Activated CD4-positive, alpha-beta T cell treated with anti-CD3 and anti-CD28 coated beads, Interleukin-2, amount 10 ng/mL, durations not matched to agents 7 days and 5 days (primary cell): ENCODE data around the gene CASK. TPM values are rescaled to one million over a fixed set of nuclear protein-coding genes. Genes with fewer than 3 reads are reported as not detected.

ENCODE experiments used
- CTCF ChIA-PET: fragments of 350-600 bp; sonication (Branson Sonifier 250); formaldehyde crosslinking; loops from one replicate; lab custom pipeline; 2021; ENCODE audit warnings: antibody characterized with exemption; lab: Charles Lee
- POLR2A ChIA-PET: fragments of 350-600 bp; sonication (Branson Sonifier 250); formaldehyde crosslinking; loops from one replicate; lab custom pipeline; 2021; ENCODE audit warnings: antibody characterized with exemption; lab: Charles Lee
- DNase-seq: peaks from one replicate; pipeline ENCODE4 v3.0.0-alpha.2; 2020
- H3K27ac Mint-ChIP-seq: one replicate; pipeline ENCODE4 v1.8.0; 2021; ENCODE audit warnings: mild to moderate bottlenecking, moderate library complexity, mixed read lengths
- H3K27me3 Mint-ChIP-seq: one replicate; pipeline ENCODE4 v1.8.0; 2021; ENCODE audit warnings: mixed read lengths
- H3K36me3 Mint-ChIP-seq: one replicate; pipeline ENCODE4 v1.8.0; 2021; ENCODE audit warnings: low read depth, mixed read lengths
- H3K4me1 Mint-ChIP-seq: one replicate; pipeline ENCODE4 v1.8.0; 2021; ENCODE audit warnings: mixed read lengths
- H3K4me3 Mint-ChIP-seq: one replicate; pipeline ENCODE4 v1.8.0; 2021; ENCODE audit warnings: mild to moderate bottlenecking, moderate library complexity, mixed read lengths
- H3K9me3 Mint-ChIP-seq: one replicate; pipeline ENCODE4 v1.8.0; 2021; ENCODE audit warnings: mixed read lengths
- total RNA-seq, 2 experiments: library from RNA; stranded (reverse); gene quantifications; one replicate each; pipeline ENCODE4 v1.2.3, GENCODE V29; 2021

The CASK gene
- total RNA-seq, 2 experiments from 2014 or later: 30.8 to 32.4 TPM

DNA sequence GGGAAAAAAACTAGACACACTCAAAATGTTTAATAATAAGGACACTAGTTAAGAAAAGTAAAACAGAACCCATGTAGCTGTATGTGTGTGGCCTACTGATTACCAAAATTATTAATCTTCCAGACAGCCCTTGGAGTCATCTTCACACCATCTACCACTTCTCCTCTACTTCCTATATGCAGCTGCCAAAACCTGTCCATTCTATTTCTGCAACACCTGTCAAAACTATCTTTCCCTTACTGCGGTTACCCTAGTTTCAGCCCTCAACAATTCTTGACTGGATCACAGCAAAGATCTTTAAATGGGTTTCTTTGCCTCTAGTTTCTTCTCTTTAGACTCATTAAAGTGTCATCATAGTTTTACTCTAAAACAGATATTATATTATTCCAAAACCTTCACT lies 126.8 kb downstream of the CASK start:
- Mint-ChIP-seq H3K4me3 (no peak overlapping the region), H3K9me3 (peaks cover 3% of the 10 kb centered on the region), H3K36me3 (peaks cover 7% of the 10 kb centered on the region), H3K27me3 (no peaks in the 10 kb centered on the region), H3K27ac (no peak overlapping the region), H3K4me1 (peaks cover 20% of the 10 kb centered on the region)
- no peak for DNase-seq
- CTCF ChIA-PET: interaction anchor here (0.6 kb wide), 1 partner anchor 361 kb away, joined by 5 read pairs; no protein-coding TSS in a partner anchor
- POLR2A ChIA-PET: no interaction called here

DNA sequence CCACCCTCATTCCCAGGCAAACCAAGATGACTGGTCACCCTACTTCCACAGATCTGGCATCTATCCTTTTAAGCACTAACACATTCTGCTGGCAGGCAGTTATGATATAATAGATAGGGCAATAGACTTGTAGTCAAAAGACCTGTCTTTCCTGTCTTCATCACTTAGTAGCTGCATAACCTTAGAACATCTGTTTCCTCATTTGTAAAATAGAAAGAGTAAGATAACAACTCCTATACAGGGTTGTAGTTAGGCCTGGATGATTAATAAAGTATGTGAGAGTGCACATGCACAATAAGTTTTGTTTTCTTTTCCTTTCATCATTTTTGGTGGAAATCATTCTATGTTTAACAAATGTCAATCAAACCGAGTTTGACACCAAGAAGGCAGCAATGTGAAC lies 127.3 kb downstream of the CASK start:
- H3K4me1 Mint-ChIP-seq: peaks cover 20% of the 10 kb centered on the region
- no peak for DNase-seq
- H3K27me3 Mint-ChIP-seq: no peaks in the 10 kb centered on the region
- POLR2A ChIA-PET: no interaction called here
- no peak overlapping the region for H3K4me3 Mint-ChIP-seq
- no peaks in the 10 kb centered on the region for H3K9me3 Mint-ChIP-seq
- H3K36me3 Mint-ChIP-seq: peaks cover 4% of the 10 kb centered on the region
- CTCF ChIA-PET: no interaction called here
- no peak overlapping the region for H3K27ac Mint-ChIP-seq

DNA sequence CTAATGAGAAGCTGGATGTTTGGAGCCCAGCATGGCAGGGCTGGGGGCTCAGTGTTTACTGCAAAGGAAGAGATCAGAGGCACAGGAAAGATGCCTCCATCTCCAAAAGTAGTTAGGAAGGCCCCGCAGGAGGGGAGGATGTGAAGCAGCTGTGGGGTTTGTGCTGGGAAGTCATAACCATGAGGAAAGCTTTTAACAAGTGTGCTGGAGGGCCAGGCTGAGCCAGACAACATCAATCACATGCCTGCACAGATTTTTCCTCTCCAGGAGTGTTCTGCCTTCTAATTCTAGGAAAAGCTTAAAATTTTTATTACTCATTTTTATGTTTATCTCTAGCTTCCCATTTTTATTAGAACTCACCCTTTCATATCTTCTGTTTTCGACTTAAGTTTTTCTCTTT lies 134.0 kb downstream of the CASK start:
- Mint-ChIP-seq H3K36me3 (peaks cover 9% of the 10 kb centered on the region), H3K27me3 (no peaks in the 10 kb centered on the region), H3K27ac (no peak overlapping the region), H3K4me1 (peaks cover 3% of the 10 kb centered on the region), H3K4me3 (no peak overlapping the region), H3K9me3 (no peaks in the 10 kb centered on the region)
- no peak for DNase-seq
- CTCF ChIA-PET: no interaction called here
- POLR2A ChIA-PET: no interaction called here

DNA sequence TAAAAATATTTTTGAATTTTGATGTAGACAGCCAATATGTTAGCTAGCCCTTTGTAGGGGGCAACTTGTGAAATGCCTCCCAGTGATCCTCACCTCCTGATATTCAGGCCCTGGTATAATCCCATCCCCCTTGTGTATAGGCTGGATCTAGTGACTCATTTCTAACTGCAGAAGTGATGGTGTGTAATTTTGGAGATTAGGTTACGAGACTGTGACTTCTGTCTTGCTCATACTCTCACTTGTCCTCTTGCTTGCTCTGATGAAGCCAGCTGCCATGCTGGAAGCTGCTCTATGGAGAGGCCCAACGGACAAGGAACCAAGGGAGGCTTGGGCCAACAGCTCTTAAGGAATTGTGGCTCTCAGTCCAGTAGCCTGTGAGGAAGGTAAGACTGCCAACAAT lies 137.7 kb downstream of the CASK start:
- Mint-ChIP-seq H3K36me3 (peaks cover 13% of the 10 kb centered on the region), H3K4me3 (no peak overlapping the region), H3K9me3 (no peaks in the 10 kb centered on the region), H3K4me1 (peaks cover 9% of the 10 kb centered on the region), H3K27me3 (no peaks in the 10 kb centered on the region), H3K27ac (no peak overlapping the region)
- ChIA-PET CTCF (interaction anchor here (0.8 kb wide), 1 partner anchor 10 kb away, joined by 3 read pairs; no protein-coding TSS in a partner anchor), POLR2A (no interaction called here)
- no peak for DNase-seq

DNA sequence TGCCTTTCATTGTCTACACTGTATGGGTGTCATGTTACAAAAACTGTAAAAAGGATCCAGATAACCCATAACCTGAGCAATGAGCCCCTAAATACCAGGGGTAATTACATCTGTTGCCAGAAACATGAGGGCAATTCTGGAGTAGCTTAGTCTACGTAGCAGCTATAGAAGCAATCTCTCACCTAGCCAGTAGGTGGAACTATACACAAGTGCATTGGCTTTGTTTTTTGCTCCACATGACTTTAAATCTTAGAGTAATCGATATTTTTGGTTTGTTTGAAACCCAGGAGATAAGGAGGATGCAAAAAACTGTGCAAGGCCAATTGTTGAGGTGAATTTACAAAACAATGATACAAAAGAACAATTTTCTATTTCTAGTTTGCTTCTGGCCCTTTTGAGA lies 141.9 kb downstream of the CASK start:
- Mint-ChIP-seq H3K4me3 (no peak overlapping the region), H3K27ac (no peak overlapping the region), H3K9me3 (no peaks in the 10 kb centered on the region), H3K27me3 (no peaks in the 10 kb centered on the region), H3K36me3 (peaks cover 10% of the 10 kb centered on the region), H3K4me1 (peaks cover 6% of the 10 kb centered on the region)
- ChIA-PET POLR2A (no interaction called here), CTCF (no interaction called here)
- DNase-seq: peak; percentile 20

DNA sequence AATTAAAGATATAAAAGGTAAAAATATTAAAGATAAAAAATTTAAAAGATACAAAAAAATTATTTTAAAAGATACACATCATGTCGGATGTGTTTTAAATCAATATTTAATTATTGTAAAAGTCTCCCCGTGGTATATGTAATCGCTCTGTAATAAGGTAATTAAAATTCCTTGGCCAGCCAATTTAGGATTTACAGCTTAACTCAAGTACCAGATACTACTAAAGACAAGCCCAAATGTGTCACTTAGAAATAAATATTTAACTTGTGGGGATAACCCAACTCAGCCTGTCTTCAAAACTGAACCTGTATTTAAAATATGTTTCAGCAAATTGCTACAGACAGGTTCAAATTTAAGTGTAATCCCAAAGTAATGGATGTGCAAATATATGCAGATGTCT lies 143.4 kb downstream of the CASK start:
- H3K4me1 Mint-ChIP-seq: peaks cover 6% of the 10 kb centered on the region
- no peaks in the 10 kb centered on the region for H3K27me3 Mint-ChIP-seq
- ChIA-PET CTCF (interaction anchor here (0.7 kb wide), 1 partner anchor 228 kb away, joined by 3 read pairs; no protein-coding TSS in a partner anchor), POLR2A (no interaction called here)
- peaks cover 5% of the 10 kb centered on the region for H3K36me3 Mint-ChIP-seq
- H3K4me3 Mint-ChIP-seq: no peak overlapping the region
- H3K27ac Mint-ChIP-seq: no peak overlapping the region
- no peaks in the 10 kb centered on the region for H3K9me3 Mint-ChIP-seq
- DNase-seq: no peak

DNA sequence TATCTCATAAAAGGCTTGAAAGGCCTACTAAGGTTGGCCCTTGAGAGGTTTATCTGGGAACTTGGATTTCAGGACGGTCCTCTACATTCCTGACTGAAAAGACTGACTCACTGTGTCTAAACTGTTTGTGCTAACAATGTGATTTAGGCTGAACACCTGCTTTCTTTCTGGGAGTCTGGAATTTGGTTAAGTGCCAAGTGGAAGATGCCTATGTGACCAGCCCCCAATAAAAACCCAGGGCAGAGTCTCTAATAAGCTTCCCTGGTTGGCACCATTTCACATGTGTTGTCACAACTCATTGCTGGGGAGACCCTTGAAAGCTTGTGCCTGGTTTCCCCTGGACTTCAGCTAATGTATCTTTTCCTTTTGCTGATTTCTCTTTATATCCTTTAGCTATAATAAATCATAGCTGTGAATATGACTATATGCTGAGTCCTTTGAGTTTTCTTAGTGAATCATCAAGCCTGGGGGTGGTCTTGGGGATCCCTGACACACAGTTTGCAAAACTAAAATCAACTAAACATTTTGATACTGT lies 144.3 kb downstream of the CASK start:
- CTCF ChIA-PET: interaction anchor here (0.7 kb wide), 1 partner anchor 227 kb away, joined by 3 read pairs; no protein-coding TSS in a partner anchor
- H3K4me3 Mint-ChIP-seq: no peak overlapping the region
- H3K27ac Mint-ChIP-seq: peak overlapping the region; percentile 5

DNA sequence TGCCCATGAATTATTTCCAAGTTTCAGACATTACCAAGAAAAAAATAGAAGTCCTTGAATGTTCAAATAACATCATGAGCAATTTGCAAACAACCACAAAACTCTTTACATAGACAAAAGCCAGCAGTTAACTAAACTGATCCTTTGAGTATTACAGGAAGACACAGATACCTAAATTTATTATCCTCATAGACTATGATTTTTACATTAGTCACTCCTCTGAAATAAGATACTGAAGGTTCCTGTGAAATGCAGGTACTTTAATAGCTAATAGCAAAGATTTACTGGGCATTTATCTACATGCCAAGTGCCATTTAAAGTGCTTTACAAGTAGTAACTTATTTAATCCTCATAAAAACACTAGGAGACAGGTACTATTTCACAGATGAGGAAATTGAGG lies 161.7 kb downstream of the CASK start:
- H3K27me3 Mint-ChIP-seq: no peaks in the 10 kb centered on the region
- ChIA-PET CTCF (no interaction called here), POLR2A (no interaction called here)
- no peak for DNase-seq
- no peaks in the 10 kb centered on the region for H3K9me3 Mint-ChIP-seq
- no peaks in the 10 kb centered on the region for H3K4me1 Mint-ChIP-seq
- H3K36me3 Mint-ChIP-seq: peaks cover 2% of the 10 kb centered on the region
- no peak overlapping the region for H3K27ac Mint-ChIP-seq
- no peak overlapping the region for H3K4me3 Mint-ChIP-seq

More for the DNA sequence above, 144.3 kb downstream of the CASK start:
- POLR2A ChIA-PET: no interaction called here
- no peaks in the 10 kb centered on the region for H3K27me3 Mint-ChIP-seq
- peaks cover 2% of the 10 kb centered on the region for H3K36me3 Mint-ChIP-seq
- peaks cover 4% of the 10 kb centered on the region for H3K4me1 Mint-ChIP-seq
- H3K9me3 Mint-ChIP-seq: no peaks in the 10 kb centered on the region
- no peak for DNase-seq

DNA sequence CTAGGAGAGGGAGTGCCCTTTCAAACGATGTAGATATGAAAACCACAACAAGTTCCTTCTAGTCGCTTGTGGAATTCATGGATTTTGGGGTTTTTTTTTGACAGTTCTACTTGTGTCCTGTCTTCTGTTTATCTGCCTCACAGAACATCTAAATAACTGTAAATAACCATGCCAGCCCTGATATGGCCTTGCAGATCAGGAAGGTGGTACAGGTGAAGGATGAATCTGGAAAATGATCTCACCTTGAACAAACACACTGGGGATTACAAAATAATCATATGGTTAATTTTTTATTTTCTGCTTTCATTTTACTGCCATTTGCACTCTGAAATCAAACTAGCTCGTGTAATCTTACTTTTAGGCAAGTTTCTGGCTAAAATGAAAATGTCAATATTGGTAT lies 162.2 kb downstream of the CASK start:
- H3K27ac Mint-ChIP-seq: no peak overlapping the region
- ChIA-PET POLR2A (no interaction called here), CTCF (interaction anchor here (0.6 kb wide), 1 partner anchor 394 kb away, joined by 3 read pairs; no protein-coding TSS in a partner anchor)
- H3K9me3 Mint-ChIP-seq: no peaks in the 10 kb centered on the region
- no peak for DNase-seq
- H3K4me1 Mint-ChIP-seq: no peaks in the 10 kb centered on the region
- peaks cover 2% of the 10 kb centered on the region for H3K36me3 Mint-ChIP-seq
- no peak overlapping the region for H3K4me3 Mint-ChIP-seq
- no peaks in the 10 kb centered on the region for H3K27me3 Mint-ChIP-seq

DNA sequence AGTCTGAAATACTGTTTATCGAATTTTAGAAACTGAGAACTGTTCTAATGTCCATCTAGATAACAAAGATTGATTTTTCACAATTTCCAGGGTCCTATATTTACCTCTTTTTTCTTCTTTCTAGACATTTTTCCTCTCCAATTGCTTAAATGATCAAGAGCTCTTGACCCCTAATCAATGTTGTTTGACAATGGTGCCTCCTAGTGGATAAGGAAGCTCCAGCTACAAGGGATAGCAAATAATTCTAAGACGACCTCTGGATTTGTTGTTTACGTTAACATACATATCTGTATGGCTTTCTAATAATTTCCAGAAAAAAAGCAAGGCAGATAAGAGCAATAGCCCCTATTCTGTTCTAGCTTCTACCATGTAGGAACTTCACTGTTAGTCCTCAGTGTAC lies 163.5 kb downstream of the CASK start:
- ChIA-PET POLR2A (no interaction called here), CTCF (interaction anchor here (1.0 to 2.1 kb wide), 5 partner anchors 10 to 211 kb away, joined by 3 to 5 read pairs (median 4); no protein-coding TSS in a partner anchor)
- H3K36me3 Mint-ChIP-seq: peaks cover 3% of the 10 kb centered on the region
- H3K27me3 Mint-ChIP-seq: no peaks in the 10 kb centered on the region
- H3K27ac Mint-ChIP-seq: no peak overlapping the region
- DNase-seq: peak; percentile 15
- no peak overlapping the region for H3K4me3 Mint-ChIP-seq
- H3K4me1 Mint-ChIP-seq: no peaks in the 10 kb centered on the region
- H3K9me3 Mint-ChIP-seq: no peaks in the 10 kb centered on the region

DNA sequence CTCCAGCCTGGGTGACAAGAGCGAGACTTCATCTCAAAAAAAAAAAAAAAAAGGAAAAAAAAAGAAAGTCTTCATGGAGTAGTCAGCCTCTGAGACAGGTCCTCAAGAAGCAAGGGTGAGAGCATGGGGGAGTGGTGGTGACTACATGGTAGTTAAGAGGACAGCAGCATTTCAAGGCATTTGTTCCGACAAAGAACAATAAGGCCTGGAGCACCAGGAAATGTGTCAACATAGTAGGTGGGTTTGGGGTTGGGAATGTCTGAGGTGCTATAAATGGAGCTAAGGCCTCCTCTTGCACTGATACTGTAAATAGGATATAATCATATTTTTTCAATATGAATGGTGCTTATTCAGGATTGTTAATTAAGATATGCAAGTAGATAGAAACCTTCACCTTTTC lies 165.0 kb downstream of the CASK start:
- Mint-ChIP-seq H3K4me1 (no peaks in the 10 kb centered on the region), H3K36me3 (peaks cover 4% of the 10 kb centered on the region), H3K27me3 (no peaks in the 10 kb centered on the region), H3K4me3 (no peak overlapping the region), H3K27ac (no peak overlapping the region), H3K9me3 (no peaks in the 10 kb centered on the region)
- no peak for DNase-seq
- ChIA-PET CTCF (no interaction called here), POLR2A (no interaction called here)

DNA sequence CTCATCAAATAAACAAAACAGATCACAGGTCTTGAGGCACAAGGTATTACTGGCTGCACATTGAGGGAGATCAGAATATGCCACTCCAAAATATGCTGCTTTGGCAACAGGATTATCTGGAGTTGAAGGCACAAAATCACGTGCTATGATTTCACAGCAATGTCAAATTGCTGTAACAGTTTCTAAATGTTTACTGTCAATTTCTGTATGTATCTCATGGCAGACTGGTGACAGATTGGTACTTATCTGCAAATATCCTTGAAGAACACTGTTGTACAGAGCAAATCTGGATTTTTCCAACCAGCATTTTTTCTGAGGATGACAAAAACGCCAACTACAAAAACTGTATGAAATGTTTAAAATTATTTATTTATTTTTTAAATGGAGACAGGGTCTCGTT lies 172.6 kb downstream of the CASK start:
- CTCF ChIA-PET: interaction anchor here (0.6 kb wide), 1 partner anchor 48 kb away, joined by 3 read pairs; no protein-coding TSS in a partner anchor
- peaks cover 4% of the 10 kb centered on the region for H3K36me3 Mint-ChIP-seq

DNA sequence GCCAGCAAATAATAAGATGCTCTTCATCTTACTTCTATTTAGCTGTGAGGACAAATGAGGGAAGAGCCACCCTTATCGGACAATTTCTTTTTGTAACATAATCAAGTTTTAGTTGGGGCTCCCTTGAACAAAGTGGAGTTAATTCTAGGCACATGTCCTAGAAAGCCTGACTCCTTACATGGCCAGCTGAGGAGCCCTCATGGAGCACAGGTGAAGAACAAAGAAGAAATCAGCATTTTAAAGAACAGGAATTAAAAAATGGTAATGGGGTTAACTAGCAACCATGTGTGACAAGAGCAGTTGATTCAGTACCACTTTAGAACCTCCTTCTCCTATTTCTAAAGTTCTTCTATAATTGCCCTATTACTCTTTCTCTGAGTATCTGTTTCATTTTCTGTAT lies 183.5 kb downstream of the CASK start:
- Mint-ChIP-seq H3K4me1 (peaks cover 20% of the 10 kb centered on the region), H3K9me3 (no peaks in the 10 kb centered on the region), H3K27ac (no peak overlapping the region), H3K4me3 (no peak overlapping the region), H3K27me3 (no peaks in the 10 kb centered on the region), H3K36me3 (peaks cover 13% of the 10 kb centered on the region)
- ChIA-PET CTCF (interaction anchor here (1.2 kb wide), 1 partner anchor 20 kb away, joined by 3 read pairs; no protein-coding TSS in a partner anchor), POLR2A (no interaction called here)
- DNase-seq: no peak

More for the DNA sequence above, 172.6 kb downstream of the CASK start:
- no peak overlapping the region for H3K27ac Mint-ChIP-seq
- H3K27me3 Mint-ChIP-seq: no peaks in the 10 kb centered on the region
- H3K4me1 Mint-ChIP-seq: no peaks in the 10 kb centered on the region
- no peak overlapping the region for H3K4me3 Mint-ChIP-seq
- POLR2A ChIA-PET: no interaction called here
- DNase-seq: no peak
- no peaks in the 10 kb centered on the region for H3K9me3 Mint-ChIP-seq

DNA sequence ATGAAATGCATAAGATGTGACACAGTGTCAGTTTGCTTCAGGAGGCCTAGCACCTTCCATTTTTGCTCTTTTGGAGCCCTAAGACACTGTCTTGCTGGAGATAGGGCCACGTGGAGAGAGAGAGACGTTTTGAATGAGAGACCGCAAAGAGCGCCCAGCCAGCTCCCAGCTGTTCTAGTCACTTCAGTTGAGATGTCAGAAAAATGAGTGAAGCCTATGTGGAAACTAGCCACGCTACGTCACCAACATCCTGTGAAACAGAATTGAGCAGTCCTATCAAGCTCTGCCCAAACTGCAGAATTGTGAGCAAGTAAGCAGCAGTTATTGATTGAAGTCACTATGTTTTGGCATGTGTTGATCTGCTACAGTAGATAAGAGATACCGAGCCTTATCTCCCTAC lies 186.3 kb downstream of the CASK start:
- Mint-ChIP-seq H3K36me3 (peaks cover 3% of the 10 kb centered on the region), H3K4me3 (no peak overlapping the region), H3K4me1 (peaks cover 30% of the 10 kb centered on the region), H3K27me3 (no peaks in the 10 kb centered on the region), H3K9me3 (no peaks in the 10 kb centered on the region), H3K27ac (no peak overlapping the region)
- POLR2A ChIA-PET: no interaction called here
- DNase-seq: peak; percentile 49
- CTCF ChIA-PET: no interaction called here
